ENCODE results near the gene PLEKHB1.

- TF ChIP-seq, protein P1, sequence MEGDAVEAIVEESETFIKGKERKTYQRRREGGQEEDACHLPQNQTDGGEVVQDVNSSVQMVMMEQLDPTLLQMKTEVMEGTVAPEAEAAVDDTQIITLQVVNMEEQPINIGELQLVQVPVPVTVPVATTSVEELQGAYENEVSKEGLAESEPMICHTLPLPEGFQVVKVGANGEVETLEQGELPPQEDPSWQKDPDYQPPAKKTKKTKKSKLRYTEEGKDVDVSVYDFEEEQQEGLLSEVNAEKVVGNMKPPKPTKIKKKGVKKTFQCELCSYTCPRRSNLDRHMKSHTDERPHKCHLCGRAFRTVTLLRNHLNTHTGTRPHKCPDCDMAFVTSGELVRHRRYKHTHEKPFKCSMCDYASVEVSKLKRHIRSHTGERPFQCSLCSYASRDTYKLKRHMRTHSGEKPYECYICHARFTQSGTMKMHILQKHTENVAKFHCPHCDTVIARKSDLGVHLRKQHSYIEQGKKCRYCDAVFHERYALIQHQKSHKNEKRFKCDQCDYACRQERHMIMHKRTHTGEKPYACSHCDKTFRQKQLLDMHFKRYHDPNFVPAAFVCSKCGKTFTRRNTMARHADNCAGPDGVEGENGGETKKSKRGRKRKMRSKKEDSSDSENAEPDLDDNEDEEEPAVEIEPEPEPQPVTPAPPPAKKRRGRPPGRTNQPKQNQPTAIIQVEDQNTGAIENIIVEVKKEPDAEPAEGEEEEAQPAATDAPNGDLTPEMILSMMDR (IDR thresholded peaks at IDR 0.05) = no peak
- TF ChIP-seq POLR2A (IDR thresholded peaks at IDR 0.05) (no peak), POLR2AphosphoS5 (IDR thresholded peaks at IDR 0.05) (no peak)
These were observed 1.0 kb upstream of the PLEKHB1 start for GRCh38 chr11:73645121-73645969.

All from transverse colon (tissue), 4 donors.